ENCODE results near the gene TUBGCP3. TPM values are rescaled to one million over a fixed set of nuclear protein-coding genes. Genes with fewer than 3 reads are reported as not detected.

TUBGCP3 gene
- total and polyA plus RNA-seq, 12 donors = 12.2 to 34.0 (median 21.5) TPM

- Histone ChIP-seq H3K4me3 (no peak overlapping the region), H3K27me3 (no peaks in the 10 kb centered on the region), H3K27ac (no peak overlapping the region), H3K36me3 (replicated peaks in 1 of 2) (peaks cover 0 to 32% of the 10 kb centered on the region in 2 donors), H3K4me1 (replicated peaks in 1 of 2) (no peaks in the 10 kb centered on the region), H3K9me3 (replicated peaks in 1 of 3) (no peaks in the 10 kb centered on the region)
- intact Hi-C loops (cut with DNase I) = no loop called here
- 93 to 98% (median 96%) methylated on average over 9 of the region's 9 CpGs for WGBS, 4 donors
- DNase-seq = no peak
- TF ChIP-seq POLR2A (IDR thresholded peaks at IDR 0.05) = no peak
- no peak for TF ChIP-seq CTCF (IDR thresholded peaks at IDR 0.05)
These were observed 61.7 kb downstream of the TUBGCP3 start for GRCh38 chr13:112526146-112526853.

GRCh38 chr13:112525356-112525945, 62.5 kb downstream of the TUBGCP3 start:
- DNase-seq = no peak
- intact Hi-C loops (cut with DNase I) = no loop called here
- Histone ChIP-seq H3K36me3 (replicated peaks in 1 of 2) (peaks cover 0 to 32% of the 10 kb centered on the region in 2 donors), H3K27me3 (no peaks in the 10 kb centered on the region), H3K4me1 (replicated peaks in 1 of 2) (no peaks in the 10 kb centered on the region), H3K9me3 (replicated peaks in 1 of 3) (no peaks in the 10 kb centered on the region), H3K27ac (no peak overlapping the region), H3K4me3 (no peak overlapping the region)
- no peak for TF ChIP-seq CTCF (IDR thresholded peaks at IDR 0.05)
- TF ChIP-seq POLR2A (IDR thresholded peaks at IDR 0.05) = no peak
- WGBS, 4 donors = 92 to 99% (median 95%) methylated on average over 7 of the region's 7 CpGs

GRCh38 chr13:112522578-112522977, 65.4 kb downstream of the TUBGCP3 start:
- Histone ChIP-seq H3K9me3 (replicated peaks in 1 of 3) (no peaks in the 10 kb centered on the region), H3K4me1 (replicated peaks in 1 of 2) (no peaks in the 10 kb centered on the region), H3K27ac (no peak overlapping the region), H3K36me3 (replicated peaks in 1 of 2) (peaks cover 0 to 40% of the 10 kb centered on the region in 2 donors), H3K27me3 (no peaks in the 10 kb centered on the region), H3K4me3 (no peak overlapping the region)
- intact Hi-C loops (cut with DNase I) = no loop called here
- TF ChIP-seq CTCF (IDR thresholded peaks at IDR 0.05) (no peak), POLR2A (IDR thresholded peaks at IDR 0.05) (no peak)
- 92 to 97% (median 95%) methylated on average over 5 of the region's 5 CpGs for WGBS, 4 donors
- DNase-seq = no peak

- TF ChIP-seq POLR2A (IDR thresholded peaks at IDR 0.05) (no peak), CTCF (IDR thresholded peaks at IDR 0.05) (no peak)
- H3K9me3 ChIP-seq (replicated peaks in 1 of 3) = no peaks in the 10 kb centered on the region
- 85 to 100% (median 96%) methylated on average over 2 to 3 of the region's 3 CpGs for WGBS, 4 donors
- peaks cover 0 to 53% of the 10 kb centered on the region in 2 donors for H3K36me3 ChIP-seq (replicated peaks in 1 of 2)
- DNase-seq = no peak
- H3K27ac ChIP-seq = no peak overlapping the region
- intact Hi-C loops (cut with DNase I) = no loop called here
- no peak overlapping the region for H3K4me3 ChIP-seq
- H3K4me1 ChIP-seq (replicated peaks in 1 of 2) = no peaks in the 10 kb centered on the region
- no peaks in the 10 kb centered on the region for H3K27me3 ChIP-seq
These were observed 66.8 kb downstream of the TUBGCP3 start for GRCh38 chr13:112521073-112521685.
